HepG2 (cell line): Measurements from ENCODE around the gene CD7. TPM values are rescaled to one million over a fixed set of nuclear protein-coding genes. Genes with fewer than 3 reads are reported as not detected.
A peak's percentile ranks its signal among the peaks of the same experiment; 100 is the strongest.

Source experiments
- CBX2 ChIP-seq, 2 experiments: fragments of 200-600 bp in 1 of 2; sonication (generic); formaldehyde crosslinking in 1 of 2; IDR thresholded peaks; 2 replicates each; pipeline versions ENCODE4 v1.7.0 to v1.8.1; 2018 to 2022; ENCODE audit warnings: low read depth in 2 of 2, low read length in 1 of 2, mild to moderate bottlenecking in 1 of 2, missing genetic modification reagents in 1 of 2
- RCOR2 ChIP-seq: IDR thresholded peaks from 2 replicates; pipeline ENCODE4 v1.6.1; 2016; ENCODE audit warnings: missing biosample characterization, missing genetic modification reagents
- RERE ChIP-seq: IDR thresholded peaks from 2 replicates; pipeline ENCODE4 v1.6.1; 2016; ENCODE audit warnings: low read depth, missing genetic modification reagents, missing compliant biosample characterization
- ZBTB10 ChIP-seq: sonication (generic); formaldehyde crosslinking; IDR thresholded peaks from 2 replicates; pipeline ENCODE4 v1.4.0; 2020; ENCODE audit warnings: missing genetic modification reagents, borderline replicate concordance
- ZMAT5 ChIP-seq: sonication (generic); formaldehyde crosslinking; IDR thresholded peaks from 2 replicates; pipeline ENCODE4 v1.5.0; 2020; ENCODE audit warnings: mild to moderate bottlenecking, low read depth, missing genetic modification reagents, borderline replicate concordance
- ZNF407 ChIP-seq: sonication (generic); formaldehyde crosslinking; IDR thresholded peaks from one replicate; pipeline ENCODE4 v1.5.1; 2020; ENCODE audit warnings: mild to moderate bottlenecking, missing genetic modification reagents; ENCODE audit errors: not compliant biosample characterization
- polyA plus RNA-seq, 8 experiments: library from polyadenylated mRNA; depleted of rRNA in 3 of 8; stranded (reverse) in 7 of 8; unstranded in 1 of 8; fragments of >200 nt; fragmentation: Illumina TruSeq in 4 of 8; extraction: Trizol in 4 of 8; gene quantifications; 2 replicates each; pipeline versions ENCODE4 v1.2.1 to v1.2.3, GENCODE V29; 2011 to 2016; ENCODE audit warnings: low read depth in 4 of 8, missing spikeins in 1 of 8, mixed read lengths in 1 of 8; ENCODE audit not compliant: insufficient read depth in 1 of 8
- total RNA-seq, 5 experiments: library from RNA; depleted of rRNA; stranded (reverse); fragments of >200 nt; fragmentation: Illumina TruSeq; extraction: Trizol; gene quantifications; 2 replicates each; pipeline ENCODE4 v1.2.3, GENCODE V29; 2016; ENCODE audit warnings: low read depth in 1 of 5

The CD7 gene
- total and polyA plus RNA-seq, 2 of the 13 experiments (the other 11 are each of a cell fraction or from before 2014, with no cell fraction given), result 67.6 to 76.4 TPM

- TF ChIP-seq RERE, result no peak
- no peak for TF ChIP-seq CBX2 (IDR thresholded peaks at IDR 0.05; ENCODE audit: low read depth, low read length)
- TF ChIP-seq CBX2 (CRISPR knock-in tag; IDR thresholded peaks at IDR 0.05; ENCODE audit: low read depth), result no peak
- TF ChIP-seq RCOR2, result no peak
- TF ChIP-seq ZBTB10 (CRISPR knock-in tag), result no peak
- no peak for TF ChIP-seq ZMAT5
- peak; percentile 67 for TF ChIP-seq ZNF407 (CRISPR knock-in tag)
Observed at GRCh38 chr17:82304826-82305726, 12.3 kb downstream of the CD7 start (continued).
